ENCODE data around the gene NR2C2AP. TPM values are rescaled to one million over a fixed set of nuclear protein-coding genes. Genes with fewer than 3 reads are reported as not detected.

The NR2C2AP gene
- total RNA-seq, 2 donors from 2014 or later = 4.3 to 8.1 TPM

DNA sequence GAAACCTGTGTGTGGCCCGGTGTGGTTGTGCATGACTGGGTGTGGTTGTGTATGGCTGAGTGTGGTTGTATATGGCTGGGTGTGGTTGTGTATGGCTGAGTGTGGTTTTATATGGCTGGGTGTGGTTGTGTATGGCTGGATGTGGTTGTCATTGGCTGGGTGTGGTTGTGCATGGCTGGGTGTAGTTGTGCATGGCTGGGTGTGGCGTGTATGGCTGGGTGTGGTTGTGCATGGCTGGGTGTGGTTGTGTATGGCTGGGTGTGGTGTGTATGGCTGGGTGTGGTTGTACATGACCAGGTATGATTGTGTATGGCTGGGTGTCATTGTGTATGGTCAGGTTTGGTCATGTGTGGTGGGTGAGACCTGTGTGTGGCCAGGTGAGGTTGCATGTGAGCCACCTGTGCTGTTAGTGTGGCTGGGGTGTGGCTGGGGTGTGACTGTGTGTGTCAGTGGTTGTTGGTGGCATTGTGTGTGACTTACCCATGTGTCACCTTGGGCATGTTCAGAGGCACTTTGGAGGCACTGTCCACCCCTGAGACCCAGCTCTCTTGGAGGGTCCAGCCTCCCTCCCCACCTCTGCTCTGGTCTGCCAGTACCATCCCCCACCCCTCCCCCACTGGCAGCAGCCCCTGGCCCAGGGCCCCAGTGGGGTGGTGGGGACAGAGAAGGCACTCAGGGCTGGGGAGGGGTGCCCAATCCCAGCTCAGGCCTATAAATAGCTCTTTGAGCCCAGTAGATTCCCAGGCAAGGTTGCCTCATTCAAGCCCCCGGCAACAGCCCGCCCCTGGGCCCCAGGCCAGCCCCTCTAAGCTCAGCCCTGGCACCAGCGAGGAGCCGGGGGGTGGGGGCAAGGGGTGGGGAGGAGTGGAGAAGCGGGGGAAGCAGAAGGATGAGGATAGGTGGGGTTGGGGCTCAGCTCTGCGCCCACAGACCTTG is 4.7 kb upstream of the NR2C2AP start:
- no peaks in the 10 kb centered on the region for H3K9me3 ChIP-seq
- DNase-seq (ENCODE audit: low spot score) = no peak
- H3K4me3 ChIP-seq = no peak overlapping the region
- peaks cover 0 to 2% of the 10 kb centered on the region in 2 donors for H3K4me1 ChIP-seq
- H3K27me3 ChIP-seq = peaks cover 5 to 14% of the 10 kb centered on the region in 2 donors
- TF ChIP-seq, protein P1, sequence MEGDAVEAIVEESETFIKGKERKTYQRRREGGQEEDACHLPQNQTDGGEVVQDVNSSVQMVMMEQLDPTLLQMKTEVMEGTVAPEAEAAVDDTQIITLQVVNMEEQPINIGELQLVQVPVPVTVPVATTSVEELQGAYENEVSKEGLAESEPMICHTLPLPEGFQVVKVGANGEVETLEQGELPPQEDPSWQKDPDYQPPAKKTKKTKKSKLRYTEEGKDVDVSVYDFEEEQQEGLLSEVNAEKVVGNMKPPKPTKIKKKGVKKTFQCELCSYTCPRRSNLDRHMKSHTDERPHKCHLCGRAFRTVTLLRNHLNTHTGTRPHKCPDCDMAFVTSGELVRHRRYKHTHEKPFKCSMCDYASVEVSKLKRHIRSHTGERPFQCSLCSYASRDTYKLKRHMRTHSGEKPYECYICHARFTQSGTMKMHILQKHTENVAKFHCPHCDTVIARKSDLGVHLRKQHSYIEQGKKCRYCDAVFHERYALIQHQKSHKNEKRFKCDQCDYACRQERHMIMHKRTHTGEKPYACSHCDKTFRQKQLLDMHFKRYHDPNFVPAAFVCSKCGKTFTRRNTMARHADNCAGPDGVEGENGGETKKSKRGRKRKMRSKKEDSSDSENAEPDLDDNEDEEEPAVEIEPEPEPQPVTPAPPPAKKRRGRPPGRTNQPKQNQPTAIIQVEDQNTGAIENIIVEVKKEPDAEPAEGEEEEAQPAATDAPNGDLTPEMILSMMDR (IDR thresholded peaks at IDR 0.05) = no peak
- no peaks in the 10 kb centered on the region for H3K36me3 ChIP-seq
- H3K27ac ChIP-seq = no peak overlapping the region

DNA sequence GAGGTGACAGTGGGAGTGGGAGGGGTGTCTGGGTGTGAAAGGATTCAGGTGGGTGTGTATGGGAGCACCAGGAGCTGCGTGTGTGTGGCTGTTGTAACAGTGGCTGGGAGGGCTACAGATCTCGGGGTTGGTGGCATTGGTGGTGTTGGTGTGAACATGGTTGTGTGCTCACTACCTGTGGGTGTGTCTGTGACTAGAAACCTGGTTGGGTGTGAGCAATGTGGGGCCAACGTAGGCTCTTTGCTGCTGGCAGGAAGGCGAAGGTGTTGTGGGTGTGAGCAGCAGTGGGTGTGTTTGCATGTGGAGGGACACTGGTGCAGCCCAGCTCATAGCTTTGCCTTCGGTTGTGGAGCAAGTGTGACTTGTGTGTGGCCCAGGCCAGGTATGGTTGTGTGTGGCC is 3.7 kb upstream of the NR2C2AP start:
- Histone ChIP-seq H3K4me3 (no peak overlapping the region), H3K4me1 (peaks cover 0 to 12% of the 10 kb centered on the region in 2 donors), H3K27me3 (peaks cover 5 to 6% of the 10 kb centered on the region in 2 donors), H3K9me3 (no peaks in the 10 kb centered on the region), H3K36me3 (no peaks in the 10 kb centered on the region), H3K27ac (no peak overlapping the region)
- DNase-seq (ENCODE audit: low spot score) = no peak
- TF ChIP-seq, protein P1 (IDR thresholded peaks at IDR 0.05) = no peak

DNA sequence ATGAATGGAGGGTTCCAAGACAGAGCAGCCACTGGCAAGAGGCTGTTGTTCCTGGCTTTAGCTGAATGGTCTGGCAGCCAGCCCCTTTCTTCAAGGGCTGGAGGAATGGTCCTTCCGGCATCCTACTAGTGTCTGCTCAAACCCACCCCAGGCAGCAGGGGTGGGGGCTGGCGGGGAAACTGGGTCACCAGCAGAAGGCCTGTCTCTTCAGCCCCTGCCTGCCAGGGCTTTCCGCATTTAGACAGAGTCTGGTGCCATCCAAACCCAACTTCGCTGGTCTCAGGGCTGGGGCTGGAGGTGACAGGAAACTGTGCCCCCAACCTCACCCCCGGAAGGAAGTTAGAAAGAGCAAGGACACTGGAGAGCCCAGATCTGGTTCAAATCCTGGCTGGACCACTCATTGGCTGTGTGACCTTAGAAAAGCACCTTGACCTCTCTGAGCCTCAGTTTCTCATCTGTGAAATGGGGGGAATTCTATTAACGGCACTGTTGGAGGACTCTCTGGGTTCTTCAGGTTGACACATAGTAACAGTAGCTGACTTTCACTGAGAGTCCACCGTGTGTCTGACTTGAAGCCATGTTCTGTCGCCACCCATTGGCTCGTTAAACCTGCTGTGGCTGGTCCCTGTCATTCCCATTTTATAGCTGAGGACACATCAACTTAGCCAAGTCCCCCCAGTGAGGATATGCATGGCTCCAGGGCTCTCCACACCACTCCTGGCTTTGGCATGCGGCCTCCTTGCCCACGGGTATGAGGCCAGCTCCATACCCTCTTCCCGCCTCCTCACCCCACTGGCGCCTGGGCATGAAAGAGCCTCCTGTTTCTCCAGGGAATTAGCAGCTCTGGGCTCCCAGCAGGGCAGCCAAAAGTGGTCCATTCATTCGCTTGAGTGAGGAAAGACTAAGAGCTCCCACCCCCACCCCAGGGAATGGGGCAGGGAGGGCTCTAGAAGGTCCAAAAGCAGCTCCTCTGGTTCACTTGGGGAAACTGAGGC is 2.5 kb upstream of the NR2C2AP start:
- no peak for DNase-seq (ENCODE audit: low spot score)
- no peaks in the 10 kb centered on the region for H3K9me3 ChIP-seq
- H3K36me3 ChIP-seq = no peaks in the 10 kb centered on the region
- no peak overlapping the region for H3K4me3 ChIP-seq
- no peak overlapping the region for H3K27ac ChIP-seq
- peaks cover 0 to 13% of the 10 kb centered on the region in 2 donors for H3K4me1 ChIP-seq
- no peaks in the 10 kb centered on the region for H3K27me3 ChIP-seq
- TF ChIP-seq, protein P1 (IDR thresholded peaks at IDR 0.05) = no peak

DNA sequence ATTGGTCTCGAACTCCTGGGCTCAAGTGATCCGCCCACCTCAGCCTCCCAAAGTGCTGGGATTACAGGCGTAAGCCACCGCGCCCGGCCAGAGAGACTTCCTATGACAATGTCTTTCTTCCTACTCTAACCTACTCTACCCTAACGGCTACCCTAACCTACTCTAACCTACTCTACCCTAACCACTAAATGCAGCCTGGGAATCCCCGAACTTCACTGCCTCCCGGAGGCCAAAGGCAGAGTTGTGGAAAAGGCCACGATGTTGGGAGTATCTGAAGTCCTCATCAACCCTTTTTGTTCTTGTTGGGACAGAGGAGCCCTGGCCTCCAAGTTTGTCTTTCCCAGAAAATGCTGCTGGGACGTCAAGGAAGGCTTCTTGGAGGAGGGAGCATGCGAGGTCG is 967 bp upstream of the NR2C2AP start:
- peaks cover 0 to 13% of the 10 kb centered on the region in 2 donors for H3K4me1 ChIP-seq

DNA sequence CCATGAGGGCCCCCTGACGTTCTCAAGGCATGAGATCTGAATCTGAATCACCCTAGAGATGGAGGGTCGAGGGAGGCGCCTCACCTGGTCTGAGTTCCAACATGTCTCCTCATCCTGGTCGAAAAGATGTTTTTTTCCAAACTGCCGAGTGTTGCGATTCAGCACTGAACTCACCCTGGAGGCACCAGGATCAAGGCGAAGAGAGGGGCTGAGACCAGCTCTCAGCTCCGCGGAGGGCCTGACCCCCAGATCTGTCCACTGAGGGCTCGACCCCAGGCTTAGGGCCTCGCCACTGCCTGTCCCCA is 555 bp downstream of the NR2C2AP start:
- TF ChIP-seq, protein P1 (IDR thresholded peaks at IDR 0.05) = no peak
- Histone ChIP-seq H3K4me1 (peaks cover 0 to 13% of the 10 kb centered on the region in 2 donors), H3K4me3 (peak overlapping the region; percentile 59 to 66), H3K9me3 (no peaks in the 10 kb centered on the region), H3K27me3 (no peaks in the 10 kb centered on the region), H3K36me3 (peaks cover 8% of the 10 kb centered on the region), H3K27ac (peak overlapping the region; percentile 68 to 79)
- DNase-seq (ENCODE audit: low spot score) = no peak

More for the DNA sequence above, 967 bp upstream of the NR2C2AP start:
- no peaks in the 10 kb centered on the region for H3K27me3 ChIP-seq
- H3K9me3 ChIP-seq = no peaks in the 10 kb centered on the region
- TF ChIP-seq, protein P1 (IDR thresholded peaks at IDR 0.05) = no peak
- H3K4me3 ChIP-seq = no peak overlapping the region
- DNase-seq (ENCODE audit: low spot score) = no peak
- H3K36me3 ChIP-seq = no peaks in the 10 kb centered on the region
- H3K27ac ChIP-seq = no peak overlapping the region

Data from right atrium auricular region (tissue), 2 donors.